IPS-20b (cell line): ENCODE data around the gene RAB11A.
"Not testable (repeated sequence)": the region's sequence is repeated elsewhere in the genome, so short reads cannot be mapped to it uniquely, and the experiment has no call there.

Source experiments
- H3K27ac ChIP-seq: one replicate; pipeline ENCODE4 v1.5.1; 2013; ENCODE audit warnings: low read length
- H3K27me3 ChIP-seq: 2 replicates; pipeline ENCODE4 v1.6.1; 2013; ENCODE audit warnings: mild to moderate bottlenecking, low read length, inconsistent platforms; ENCODE audit not compliant: insufficient read depth
- H3K36me3 ChIP-seq: 2 replicates; pipeline ENCODE4 v1.6.1; 2013; ENCODE audit warnings: low read depth, mild to moderate bottlenecking, inconsistent platforms, low read length, moderate library complexity; ENCODE audit not compliant: insufficient read depth
- H3K4me1 ChIP-seq: 2 replicates; pipeline ENCODE4 v1.6.1; 2013; ENCODE audit warnings: mild to moderate bottlenecking, control low read depth, inconsistent platforms, low read length, moderate library complexity; ENCODE audit not compliant: insufficient read depth
- H3K4me3 ChIP-seq: 2 replicates; pipeline ENCODE4 v1.5.1; 2013; ENCODE audit warnings: mild to moderate bottlenecking, low read length, inconsistent platforms
- H3K9ac ChIP-seq: 2 replicates; pipeline ENCODE4 v1.6.1; 2013; ENCODE audit warnings: low read depth, mild to moderate bottlenecking, inconsistent platforms, low read length, moderate library complexity
- H3K9me3 ChIP-seq: 2 replicates; pipeline ENCODE4 v1.6.1; 2013; ENCODE audit warnings: mild to moderate bottlenecking, low read depth, low read length, inconsistent platforms; ENCODE audit not compliant: insufficient read depth

RAB11A gene

GRCh38 chr15:65851981-65852380 is 17.3 kb upstream of the RAB11A start:
- Histone ChIP-seq H3K4me3 (no peak overlapping the region), H3K27ac (no peak overlapping the region), H3K9me3 (no peaks in the 10 kb centered on the region), H3K36me3 (no peaks in the 10 kb centered on the region), H3K9ac (no peak overlapping the region), H3K4me1 (no peaks in the 10 kb centered on the region), H3K27me3 (no peaks in the 10 kb centered on the region)

- H3K27ac ChIP-seq: no peak overlapping the region
- H3K4me1 ChIP-seq: no peaks in the 10 kb centered on the region; the same call in 1 of the 2 replicates
- H3K4me3 ChIP-seq: no peak overlapping the region
- no peaks in the 10 kb centered on the region for H3K9me3 ChIP-seq
- H3K9ac ChIP-seq: no peak overlapping the region
- H3K27me3 ChIP-seq: no peaks in the 10 kb centered on the region
- H3K36me3 ChIP-seq: no peaks in the 10 kb centered on the region
Measured at GRCh38 chr15:65856821-65857455, 12.4 kb upstream of the RAB11A start.

GRCh38 chr15:65857718-65858402 is 11.4 kb upstream of the RAB11A start:
- H3K9me3 ChIP-seq: no peaks in the 10 kb centered on the region
- no peak overlapping the region for H3K4me3 ChIP-seq
- no peaks in the 10 kb centered on the region for H3K36me3 ChIP-seq
- H3K4me1 ChIP-seq: no peaks in the 10 kb centered on the region; the same call in 1 of the 2 replicates
- no peaks in the 10 kb centered on the region for H3K27me3 ChIP-seq
- H3K9ac ChIP-seq: no peak overlapping the region
- H3K27ac ChIP-seq: no peak overlapping the region

- Histone ChIP-seq H3K9me3 (no peaks in the 10 kb centered on the region), H3K27me3 (no peaks in the 10 kb centered on the region), H3K9ac (peak overlapping the region; percentile 22; the same call in 1 of the 2 replicates), H3K4me3 (no peak overlapping the region), H3K27ac (no peak overlapping the region), H3K4me1 (peaks cover 2% of the 10 kb centered on the region; the same call in 1 of the 2 replicates), H3K36me3 (no peaks in the 10 kb centered on the region)
Measured at GRCh38 chr15:65862682-65863081, 6.6 kb upstream of the RAB11A start.

- peak overlapping the region; percentile 22; the same call in 1 of the 2 replicates for H3K9ac ChIP-seq
Measured at GRCh38 chr15:65863106-65863505, 6.2 kb upstream of the RAB11A start.

GRCh38 chr15:65867244-65867643 is 2.0 kb upstream of the RAB11A start:
- no peaks in the 10 kb centered on the region for H3K27me3 ChIP-seq
- no peak overlapping the region for H3K27ac ChIP-seq
- H3K9me3 ChIP-seq: no peaks in the 10 kb centered on the region
- peaks cover 2% of the 10 kb centered on the region; the same call in 1 of the 2 replicates for H3K4me1 ChIP-seq
- H3K9ac ChIP-seq: no peak overlapping the region
- no peak overlapping the region for H3K4me3 ChIP-seq
- no peaks in the 10 kb centered on the region for H3K36me3 ChIP-seq

More at GRCh38 chr15:65863106-65863505, 6.2 kb upstream of the RAB11A start:
- Histone ChIP-seq H3K9me3 (no peaks in the 10 kb centered on the region), H3K27me3 (no peaks in the 10 kb centered on the region), H3K36me3 (no peaks in the 10 kb centered on the region), H3K4me3 (no peak overlapping the region), H3K4me1 (peaks cover 2% of the 10 kb centered on the region; the same call in 1 of the 2 replicates), H3K27ac (no peak overlapping the region)

GRCh38 chr15:65867933-65868332 is 1.4 kb upstream of the RAB11A start:
- H3K4me3 ChIP-seq, H3K36me3 ChIP-seq: not testable (repeated sequence)

GRCh38 chr15:65868546-65869125 is 655 bp upstream of the RAB11A start:
- peak overlapping the region; percentile 99 for H3K4me3 ChIP-seq

More at GRCh38 chr15:65867933-65868332, 1.4 kb upstream of the RAB11A start:
- H3K9me3 ChIP-seq, H3K4me1 ChIP-seq, H3K27me3 ChIP-seq, H3K27ac ChIP-seq, H3K9ac ChIP-seq: not testable (repeated sequence)

GRCh38 chr15:65869954-65870871 is 922 bp downstream of the RAB11A start:
- H3K36me3 ChIP-seq: peaks cover 13% of the 10 kb centered on the region
- H3K4me1 ChIP-seq: no peaks in the 10 kb centered on the region; the same call in 1 of the 2 replicates
- H3K27me3 ChIP-seq: no peaks in the 10 kb centered on the region
- H3K9ac ChIP-seq: peak overlapping the region; percentile 92
- H3K9me3 ChIP-seq: no peaks in the 10 kb centered on the region
- peak overlapping the region; percentile 99 for H3K4me3 ChIP-seq
- H3K27ac ChIP-seq: peak overlapping the region; percentile 78

More at GRCh38 chr15:65868546-65869125, 655 bp upstream of the RAB11A start:
- H3K9ac ChIP-seq: peak overlapping the region; percentile 92; the same call in 1 of the 2 replicates
- no peaks in the 10 kb centered on the region for H3K27me3 ChIP-seq
- H3K9me3 ChIP-seq: no peaks in the 10 kb centered on the region
- H3K4me1 ChIP-seq: no peaks in the 10 kb centered on the region; the same call in 1 of the 2 replicates
- H3K27ac ChIP-seq: no peak overlapping the region
- H3K36me3 ChIP-seq: no peaks in the 10 kb centered on the region

- Histone ChIP-seq H3K27me3 (no peaks in the 10 kb centered on the region), H3K9ac (peak overlapping the region; percentile 92), H3K9me3 (no peaks in the 10 kb centered on the region), H3K4me3 (peak overlapping the region; percentile 99), H3K36me3 (peaks cover 17% of the 10 kb centered on the region), H3K4me1 (no peaks in the 10 kb centered on the region; the same call in 1 of the 2 replicates), H3K27ac (peak overlapping the region; percentile 78)
Measured at GRCh38 chr15:65870889-65871533, 1.7 kb downstream of the RAB11A start.

- H3K27ac ChIP-seq, H3K4me1 ChIP-seq, H3K9ac ChIP-seq, H3K27me3 ChIP-seq, H3K9me3 ChIP-seq: not testable (repeated sequence)
- Histone ChIP-seq H3K4me3 (peak overlapping the region; percentile 99; the same call in 1 of the 2 replicates), H3K36me3 (peaks cover 23% of the 10 kb centered on the region)
Measured at GRCh38 chr15:65871886-65872285, 2.6 kb downstream of the RAB11A start.
